ENCODE results near the gene COL23A1.

DNA sequence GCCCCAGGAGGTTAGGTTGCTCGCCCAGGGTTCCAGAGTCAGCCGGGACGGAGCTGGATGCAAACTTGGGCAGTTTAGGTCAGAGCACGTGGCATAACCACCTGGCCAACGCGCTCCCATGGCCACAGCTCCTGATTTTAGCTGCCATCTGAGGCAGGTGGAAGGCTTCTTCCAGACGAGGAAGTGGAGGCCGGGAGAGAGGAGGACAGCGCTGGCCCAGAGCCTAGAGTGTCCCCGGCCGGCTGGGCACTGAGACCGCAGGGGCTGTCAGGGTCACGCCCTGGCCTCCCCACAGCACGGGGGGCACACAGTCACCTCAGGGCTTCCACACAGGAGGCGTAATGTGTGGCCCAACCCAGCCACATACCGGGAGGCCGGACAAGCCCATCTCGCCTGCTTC lies 341.4 kb downstream of the COL23A1 start:
- TF ChIP-seq, protein P1, sequence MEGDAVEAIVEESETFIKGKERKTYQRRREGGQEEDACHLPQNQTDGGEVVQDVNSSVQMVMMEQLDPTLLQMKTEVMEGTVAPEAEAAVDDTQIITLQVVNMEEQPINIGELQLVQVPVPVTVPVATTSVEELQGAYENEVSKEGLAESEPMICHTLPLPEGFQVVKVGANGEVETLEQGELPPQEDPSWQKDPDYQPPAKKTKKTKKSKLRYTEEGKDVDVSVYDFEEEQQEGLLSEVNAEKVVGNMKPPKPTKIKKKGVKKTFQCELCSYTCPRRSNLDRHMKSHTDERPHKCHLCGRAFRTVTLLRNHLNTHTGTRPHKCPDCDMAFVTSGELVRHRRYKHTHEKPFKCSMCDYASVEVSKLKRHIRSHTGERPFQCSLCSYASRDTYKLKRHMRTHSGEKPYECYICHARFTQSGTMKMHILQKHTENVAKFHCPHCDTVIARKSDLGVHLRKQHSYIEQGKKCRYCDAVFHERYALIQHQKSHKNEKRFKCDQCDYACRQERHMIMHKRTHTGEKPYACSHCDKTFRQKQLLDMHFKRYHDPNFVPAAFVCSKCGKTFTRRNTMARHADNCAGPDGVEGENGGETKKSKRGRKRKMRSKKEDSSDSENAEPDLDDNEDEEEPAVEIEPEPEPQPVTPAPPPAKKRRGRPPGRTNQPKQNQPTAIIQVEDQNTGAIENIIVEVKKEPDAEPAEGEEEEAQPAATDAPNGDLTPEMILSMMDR (IDR thresholded peaks at IDR 0.05), result no peak
- TF ChIP-seq POLR2AphosphoS5 (IDR thresholded peaks at IDR 0.05), result no peak

All from gastroesophageal sphincter (tissue), 3 donors.